DLD1 (cell line): ENCODE data around the gene PGGHG.

Source experiments
- in situ Hi-C: cut with HindIII; loops from 2 replicates; pipeline ENCODE4 v1.10.0; 2017; ENCODE audit warnings: low sequenced_read_pairs

The PGGHG gene

DNA sequence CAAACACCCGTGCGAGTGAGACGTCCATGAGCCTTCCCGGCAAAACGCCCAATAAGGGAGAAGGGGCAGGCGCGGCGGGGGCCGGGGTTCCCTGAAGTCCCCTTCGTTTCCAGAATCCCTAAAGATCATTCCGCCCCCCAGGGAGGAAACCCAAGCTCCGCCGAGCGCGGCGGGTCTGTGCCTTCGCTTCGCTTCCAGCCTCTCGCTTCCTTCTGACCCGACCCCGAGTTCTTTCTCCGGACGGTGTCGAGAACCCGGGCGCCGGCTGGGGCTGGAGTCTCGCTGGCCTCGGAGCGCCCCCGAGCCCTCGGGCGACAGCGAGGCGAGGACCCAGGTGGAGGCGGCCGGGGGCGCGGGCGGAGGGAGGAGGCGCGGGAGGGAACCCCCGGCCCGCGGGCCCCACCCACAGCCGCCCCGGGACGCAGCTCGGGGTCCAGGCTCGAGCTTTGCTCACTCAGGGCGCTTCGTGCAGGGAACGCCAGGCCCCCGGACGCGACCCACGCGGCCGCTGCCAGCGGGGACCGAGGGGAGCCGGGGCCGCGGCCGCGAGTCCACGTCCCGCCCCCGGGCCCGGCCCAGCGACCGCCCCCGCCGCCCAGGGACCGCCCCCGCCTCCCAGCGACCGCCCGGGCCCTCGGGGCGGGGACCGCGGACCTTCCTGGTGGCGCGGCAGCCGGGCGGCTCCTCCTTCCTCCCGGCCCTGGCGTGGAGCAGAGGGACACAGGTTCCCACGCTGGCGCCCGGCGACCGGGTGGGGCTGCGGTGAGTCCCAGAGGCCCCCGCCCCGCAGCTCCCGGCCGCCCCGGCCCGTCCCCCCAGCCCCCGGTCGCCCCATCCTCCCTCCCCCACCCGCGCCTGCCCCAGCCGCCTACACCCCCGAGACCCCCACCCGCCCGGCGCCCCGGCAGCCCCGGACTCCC, at the start of gene PGGHG:
TSS of gene PGGHG (plus strand) at position 649 of the 920 bp plus-strand sequence. CDS start 691 bp downstream, outside the sequence.
- in situ Hi-C loops, result no loop called here

DNA sequence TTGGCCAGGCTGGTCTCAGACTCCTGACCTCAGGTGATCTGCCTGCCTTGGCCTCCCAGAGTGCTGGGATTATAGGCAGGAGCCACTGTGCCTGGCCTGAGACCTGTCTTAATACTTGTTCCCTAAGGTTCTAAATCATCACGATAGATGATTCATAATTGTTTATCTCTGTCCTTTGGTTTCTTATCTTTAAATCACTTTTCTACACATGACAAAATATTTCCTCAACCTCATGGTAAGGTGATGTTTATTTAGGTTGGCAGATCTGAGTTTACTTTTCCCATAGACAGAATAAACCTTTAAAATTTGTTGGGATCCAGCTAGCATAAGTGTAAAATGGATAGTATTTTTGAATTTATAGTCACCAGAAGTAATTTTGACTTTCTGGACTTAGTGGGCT, 48.6 kb upstream of the PGGHG start:
- in situ Hi-C loops, result no loop called here

DNA sequence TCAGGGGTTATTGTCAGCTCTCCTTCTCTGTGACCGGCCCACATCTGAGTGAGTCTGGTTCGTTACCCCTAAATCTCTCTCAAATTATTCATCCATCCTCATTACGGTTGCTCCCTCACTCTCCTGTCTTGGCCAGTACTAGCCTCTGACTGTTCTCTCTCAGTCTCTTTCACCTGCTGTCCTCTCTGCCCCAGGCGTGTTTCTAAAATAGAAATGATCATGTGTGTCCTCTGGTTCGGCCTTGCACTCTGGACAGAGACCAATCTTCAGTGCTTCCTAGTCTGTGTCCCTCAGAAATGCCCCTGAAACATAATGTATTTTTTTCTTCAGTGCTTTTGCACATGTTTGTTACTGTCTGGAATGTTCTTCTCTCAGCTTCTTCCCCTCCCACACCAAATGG, 47.3 kb upstream of the PGGHG start:
- in situ Hi-C loops, result no loop called here

DNA sequence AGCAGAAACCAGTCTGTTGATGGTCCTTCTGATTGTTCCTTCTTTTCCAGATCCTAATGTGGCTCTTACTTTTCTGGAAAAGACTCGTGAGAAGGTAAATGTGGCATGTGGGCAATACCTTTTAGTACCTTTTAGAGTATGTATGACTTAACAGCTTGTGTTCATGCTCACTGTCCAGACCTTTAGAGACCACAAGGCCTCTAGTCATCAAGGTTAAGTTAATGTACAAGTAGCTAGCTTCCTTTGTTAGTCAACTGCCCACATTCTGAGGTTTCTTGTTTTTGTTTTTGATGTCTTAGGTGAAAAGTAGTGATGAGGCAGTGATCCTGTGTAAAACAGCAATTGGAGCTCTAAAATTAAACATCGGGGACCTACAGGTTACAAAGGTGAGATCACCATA, 44.5 kb upstream of the PGGHG start:
- in situ Hi-C loops, result no loop called here

DNA sequence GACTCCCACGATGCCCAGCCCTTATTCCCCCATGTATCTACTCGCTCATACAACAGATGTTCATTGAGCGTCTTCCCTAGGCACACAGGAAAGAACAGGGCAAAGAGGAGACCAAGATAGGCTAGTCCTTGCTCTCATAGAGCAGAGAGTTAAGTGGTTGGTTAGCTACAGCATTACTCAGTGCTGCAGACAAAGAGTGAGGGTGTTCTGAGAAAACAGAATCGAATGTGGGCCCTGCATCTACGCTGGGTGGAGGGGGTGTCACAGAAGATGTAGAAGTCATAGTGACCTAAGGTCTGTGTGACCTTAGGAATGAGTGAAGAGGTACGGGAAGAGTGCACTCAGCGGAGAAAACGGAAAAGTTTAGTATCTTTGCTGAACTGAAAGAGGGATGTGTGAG, 39.9 kb upstream of the PGGHG start:
- in situ Hi-C loops, result no loop called here

- in situ Hi-C loops, result loop anchor here (10.0 kb wide), 2 partner anchors 85 to 205 kb away; partner anchors contain the start of gene PTDSS2
Measured at GRCh38 chr11:250274-250673, 38.7 kb upstream of the PGGHG start.

GRCh38 chr11:250740-251299, 38.1 kb upstream of the PGGHG start:
- in situ Hi-C loops, result loop anchor here (10.0 kb wide), 2 partner anchors 84 to 204 kb away; partner anchors contain the start of gene PTDSS2

- in situ Hi-C loops, result loop anchor here (10.0 kb wide), 2 partner anchors 83 to 203 kb away; partner anchors contain the start of gene PTDSS2
Measured at GRCh38 chr11:251550-251949, 37.4 kb upstream of the PGGHG start.

DNA sequence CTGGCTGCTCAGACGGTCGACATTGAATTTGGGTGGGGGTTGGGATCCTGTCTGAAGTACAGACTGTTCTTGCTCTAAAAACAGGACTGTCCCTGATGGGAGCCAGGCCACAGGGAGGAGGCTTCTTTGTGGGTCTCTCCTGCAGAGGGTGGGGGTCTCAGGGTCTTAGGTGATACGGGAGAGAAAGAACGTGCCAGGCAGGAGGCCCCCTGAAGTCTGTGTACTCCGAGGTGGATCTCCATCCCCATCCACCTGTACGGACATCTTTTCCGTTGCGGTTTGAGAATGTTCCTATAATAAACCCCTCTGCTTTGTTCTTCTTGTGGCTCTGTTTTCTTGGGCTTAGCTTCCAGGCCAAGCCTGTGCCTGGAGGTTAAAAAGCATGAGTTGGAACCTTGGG, 36.3 kb upstream of the PGGHG start:
- in situ Hi-C loops, result loop anchor here (10.0 kb wide), 2 partner anchors 82 to 202 kb away; partner anchors contain the start of gene PTDSS2

DNA sequence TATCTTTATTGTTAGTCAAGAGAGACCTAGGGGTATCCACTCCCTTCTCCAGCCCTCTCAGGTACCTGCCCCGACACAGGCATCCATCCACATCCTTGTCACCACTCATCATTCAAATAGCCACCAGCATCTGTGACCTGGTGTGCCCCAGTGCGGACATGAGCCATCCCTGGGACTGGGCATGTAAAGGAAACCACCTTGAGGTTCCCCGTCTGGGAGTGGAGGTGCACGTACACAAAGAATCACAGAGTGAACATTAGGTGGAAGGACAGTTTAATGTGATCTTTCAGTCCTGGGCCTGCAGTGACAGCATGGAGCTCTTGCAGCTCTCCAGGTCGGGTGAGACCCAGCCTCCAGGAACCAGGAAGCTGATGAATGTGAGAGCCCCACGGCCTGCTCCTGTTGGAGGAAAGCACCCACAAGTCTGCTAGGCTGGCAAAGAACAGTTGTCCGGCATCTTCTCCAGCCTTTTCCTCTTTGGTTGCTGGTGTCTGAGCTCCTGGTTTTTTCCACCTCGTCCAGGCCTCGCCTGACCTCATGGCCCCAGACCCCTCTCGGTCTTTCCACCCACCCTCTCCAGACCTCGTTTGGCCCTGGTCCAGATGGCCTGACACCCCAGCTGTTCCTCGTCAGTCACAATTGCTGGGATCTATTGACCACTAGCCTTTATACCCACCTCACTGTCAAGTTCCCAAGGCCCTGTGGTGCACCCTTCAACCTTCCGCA, 35.6 kb upstream of the PGGHG start:
- in situ Hi-C loops, result loop anchor here (10.0 kb wide), 2 partner anchors 81 to 201 kb away; partner anchors contain the start of gene PTDSS2

GRCh38 chr11:253886-254270, 35.0 kb upstream of the PGGHG start:
- in situ Hi-C loops, result loop anchor here (10.0 kb wide), 2 partner anchors 81 to 201 kb away; partner anchors contain the start of gene PTDSS2

- in situ Hi-C loops, result loop anchor here (10.0 kb wide), 2 partner anchors 80 to 200 kb away; partner anchors contain the start of gene PTDSS2
Measured at GRCh38 chr11:255176-255575, 33.8 kb upstream of the PGGHG start.

GRCh38 chr11:255816-256215, 33.1 kb upstream of the PGGHG start:
- in situ Hi-C loops, result loop anchor here (10.0 kb wide), 2 partner anchors 79 to 199 kb away; partner anchors contain the start of gene PTDSS2

GRCh38 chr11:256952-257737, 31.8 kb upstream of the PGGHG start:
- in situ Hi-C loops, result loop anchor here (10.0 kb wide), 2 partner anchors 78 to 198 kb away; partner anchors contain the start of gene PTDSS2

DNA sequence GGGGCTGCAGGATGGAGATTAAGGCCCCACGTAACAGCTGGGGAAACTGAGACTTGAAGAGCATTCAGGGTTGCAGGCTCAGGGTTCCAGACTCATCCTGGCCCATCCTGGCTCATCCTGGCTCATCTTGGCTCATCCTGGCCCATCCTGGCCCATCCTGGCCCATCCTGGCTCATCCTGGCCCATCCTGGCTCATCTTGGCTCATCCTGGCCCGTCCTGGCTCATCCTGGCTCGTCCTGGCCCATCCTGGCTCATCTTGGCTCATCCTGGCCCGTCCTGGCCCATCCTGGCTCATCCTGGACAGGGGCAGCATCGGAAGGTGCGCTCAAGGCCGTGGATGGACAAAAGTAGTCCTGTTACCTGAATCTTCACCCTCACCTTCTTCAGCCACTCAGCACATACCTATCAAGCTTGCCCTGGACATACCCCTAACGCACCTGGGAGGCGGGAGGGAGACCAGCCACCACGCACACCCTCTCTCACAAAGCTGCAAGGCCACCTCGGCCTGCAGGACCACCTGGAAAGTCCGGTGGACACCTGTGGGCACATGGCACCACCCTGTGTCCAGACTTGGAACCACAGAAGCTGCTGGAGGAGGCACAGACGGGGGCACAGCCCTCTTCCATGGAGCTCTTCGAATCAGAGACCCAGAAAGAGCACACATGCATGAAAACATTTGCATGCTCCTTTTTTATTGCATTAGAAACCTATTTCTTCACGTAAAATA, 31.0 kb upstream of the PGGHG start:
- in situ Hi-C loops, result loop anchor here (10.0 kb wide), 2 partner anchors 77 to 197 kb away; partner anchors contain the start of gene PTDSS2

- in situ Hi-C loops, result loop anchor here (10.0 kb wide), 2 partner anchors 75 to 195 kb away; partner anchors contain the start of gene PTDSS2
Measured at GRCh38 chr11:259413-259812, 29.5 kb upstream of the PGGHG start.

GRCh38 chr11:261624-262023, 27.3 kb upstream of the PGGHG start:
- in situ Hi-C loops, result no loop called here

DNA sequence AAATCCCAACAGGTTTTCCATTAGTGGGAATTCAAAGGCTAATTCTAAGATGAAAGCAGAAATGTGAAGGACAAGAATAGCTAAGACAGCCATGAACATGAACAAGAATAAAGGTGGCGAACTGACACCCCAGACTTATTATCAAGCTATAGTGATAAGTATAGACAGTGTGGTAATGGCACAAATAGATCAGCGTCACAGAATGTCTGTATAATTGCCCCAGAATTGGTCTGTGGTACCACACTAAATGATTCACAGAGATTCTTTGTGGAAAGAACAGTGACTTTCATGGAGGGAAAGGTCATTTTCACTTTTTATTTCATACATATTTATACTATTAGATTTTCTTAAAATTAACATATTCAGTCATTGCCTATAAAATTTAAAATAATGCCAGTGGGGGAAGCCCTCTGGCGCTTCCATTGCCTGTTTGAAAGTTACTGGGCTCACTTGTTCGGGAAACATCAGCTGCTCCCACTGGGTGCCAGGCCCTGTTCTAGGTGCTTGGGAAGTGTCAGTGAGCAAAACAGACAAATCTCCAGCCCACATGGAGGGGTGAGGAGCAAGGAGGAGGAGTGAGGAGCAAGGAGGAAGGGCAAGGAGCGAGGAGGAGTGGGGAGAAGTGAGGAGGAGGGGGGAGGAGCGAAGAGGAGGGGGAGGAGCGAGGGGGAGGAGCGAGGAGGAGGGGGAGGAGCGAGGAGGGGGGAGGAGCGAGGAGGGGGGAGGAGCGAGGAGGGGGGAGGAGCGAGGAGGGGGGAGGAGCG, 22.1 kb upstream of the PGGHG start:
- in situ Hi-C loops, result no loop called here
